Chondrocyte (in vitro differentiated cells): ENCODE results near the gene MMS19. TPM values are rescaled to one million over a fixed set of nuclear protein-coding genes. Genes with fewer than 3 reads are reported as not detected.

Experiments
- DNase-seq: peaks from one replicate; pipeline ENCODE4 v3.0.0; 2021; ENCODE audit warnings: mixed read lengths, low spot score
- H3K27ac Mint-ChIP-seq: one replicate; pipeline ENCODE4 v1.8.0; 2021; ENCODE audit warnings: mild to moderate bottlenecking, moderate library complexity, mixed read lengths; ENCODE audit not compliant: unreplicated experiment
- H3K27me3 Mint-ChIP-seq: 2 replicates; pipeline ENCODE4 v1.8.0; 2021; ENCODE audit warnings: low read depth, mixed read lengths
- H3K36me3 Mint-ChIP-seq: 2 replicates; pipeline ENCODE4 v1.8.0; 2021; ENCODE audit warnings: low read depth, mixed read lengths
- H3K4me1 Mint-ChIP-seq: 2 replicates; pipeline ENCODE4 v1.8.0; 2021; ENCODE audit warnings: low read depth, mild to moderate bottlenecking, mixed read lengths
- H3K4me3 Mint-ChIP-seq: one replicate; pipeline ENCODE4 v1.8.0; 2021; ENCODE audit warnings: mild to moderate bottlenecking, moderate library complexity, mixed read lengths; ENCODE audit not compliant: unreplicated experiment
- H3K9me3 Mint-ChIP-seq: 2 replicates; pipeline ENCODE4 v1.8.0; 2021; ENCODE audit warnings: low read depth, mixed read lengths
- CTCF ChIP-seq: fragments of 200-600 bp; sonication (generic); IDR thresholded peaks from 2 replicates; pipeline ENCODE4 v1.5.0; 2021; ENCODE audit warnings: antibody characterized with exemption, mild to moderate bottlenecking, moderate library complexity
- long read RNA-seq: library from polyadenylated mRNA; stranded (forward); transcript quantifications from one replicate; pipeline ENCODE4 v2.0.0, GENCODE V29; 2021
- total RNA-seq: library from RNA; stranded (reverse); gene quantifications from 3 replicates; pipeline ENCODE4 v1.2.1, GENCODE V29; 2021

MMS19 gene
- total RNA-seq, result 63.4 to 80.2 TPM (median 66.6 TPM) in 3 replicates
- long read RNA-seq, transcript MMS19-209 (31 exons, 3,797 nt), result major isoform, 30 of 70 reads
- long read RNA-seq, partial matches to known transcripts, result 2 of 70 reads
- long read RNA-seq, other reads (novel, unspliced or antisense), result 37 of 70 reads

- DNase-seq, result peak; percentile 100
- peak within 1 kb of the TSS; percentile 88 for H3K4me3 Mint-ChIP-seq
- H3K4me1 Mint-ChIP-seq, result peaks cover 63% of the 10 kb centered on the region
- peak within 1 kb of the TSS; percentile 94 for H3K27ac Mint-ChIP-seq
- no peaks in the 10 kb centered on the region for H3K27me3 Mint-ChIP-seq
- H3K9me3 Mint-ChIP-seq, result no peaks in the 10 kb centered on the region
- no peaks in the 10 kb centered on the region for H3K36me3 Mint-ChIP-seq
- TF ChIP-seq CTCF, result no peak
These were observed at the start of gene MMS19 for GRCh38 chr10:97498076-97498840. Gene MMS19, minus strand, starts transcription at chr10:97498422. Its CDS starts 38 bp downstream, at chr10:97498384.

GRCh38 chr10:97547962-97548361 lies 49.7 kb upstream of the MMS19 start:
- no peak overlapping the region for H3K4me3 Mint-ChIP-seq
- H3K27me3 Mint-ChIP-seq, result no peaks in the 10 kb centered on the region
- TF ChIP-seq CTCF, result no peak
- no peaks in the 10 kb centered on the region for H3K36me3 Mint-ChIP-seq
- peaks cover 59% of the 10 kb centered on the region for H3K4me1 Mint-ChIP-seq
- H3K9me3 Mint-ChIP-seq, result no peaks in the 10 kb centered on the region
- no peak overlapping the region for H3K27ac Mint-ChIP-seq
- no peak for DNase-seq

- Mint-ChIP-seq H3K4me1 (peaks cover 67% of the 10 kb centered on the region), H3K4me3 (no peak overlapping the region)
- no peak for TF ChIP-seq CTCF
These were observed 49.0 kb upstream of the MMS19 start for GRCh38 chr10:97547271-97547600.

GRCh38 chr10:97546456-97547270 lies 48.4 kb upstream of the MMS19 start:
- TF ChIP-seq CTCF, result no peak
- no peaks in the 10 kb centered on the region for H3K36me3 Mint-ChIP-seq
- H3K9me3 Mint-ChIP-seq, result no peaks in the 10 kb centered on the region
- peaks cover 72% of the 10 kb centered on the region for H3K4me1 Mint-ChIP-seq
- H3K27ac Mint-ChIP-seq, result peak overlapping the region; percentile 76
- H3K4me3 Mint-ChIP-seq, result no peak overlapping the region
- DNase-seq, result peak; percentile 77
- no peaks in the 10 kb centered on the region for H3K27me3 Mint-ChIP-seq

More at GRCh38 chr10:97547271-97547600, 49.0 kb upstream of the MMS19 start:
- no peaks in the 10 kb centered on the region for H3K27me3 Mint-ChIP-seq
- H3K27ac Mint-ChIP-seq, result peak overlapping the region; percentile 17
- DNase-seq, result peak; percentile 6
- no peaks in the 10 kb centered on the region for H3K36me3 Mint-ChIP-seq
- H3K9me3 Mint-ChIP-seq, result no peaks in the 10 kb centered on the region

- Mint-ChIP-seq H3K4me1 (peaks cover 78% of the 10 kb centered on the region), H3K27me3 (no peaks in the 10 kb centered on the region), H3K36me3 (no peaks in the 10 kb centered on the region), H3K4me3 (peak overlapping the region; percentile 10), H3K9me3 (no peaks in the 10 kb centered on the region), H3K27ac (peak overlapping the region; percentile 99)
- peak; percentile 92 for DNase-seq
- no peak for TF ChIP-seq CTCF
These were observed 44.9 kb upstream of the MMS19 start for GRCh38 chr10:97543025-97543546.
